PC-3 (cell line): ENCODE measurements around the gene DRD2. TPM values are rescaled to one million over a fixed set of nuclear protein-coding genes. Genes with fewer than 3 reads are reported as not detected.

Source experiments
- ATAC-seq: fragments of 200-7000 bp; cut with Tn5 transposase; 2 replicates; pipeline ENCODE4 v1.9.1; 2020; ENCODE audit warnings: mild to moderate bottlenecking, moderate library complexity
- BruUV-seq: library from RNA; stranded (reverse); fragments of 400-500 nt; replicated peaks from 2 replicates; lab custom pipeline; 2021; lab: Mats Ljungman, UMichigan
- CTCF ChIA-PET: fragments of 300-600 bp; sonication (Branson Sonifier 250); formaldehyde crosslinking; loops from one replicate; lab custom pipeline; 2022; ENCODE audit warnings: antibody characterized with exemption; lab: Charles Lee
- POLR2A ChIA-PET: fragments of 300-600 bp; sonication (Branson Sonifier 250); formaldehyde crosslinking; loops from one replicate; lab custom pipeline; 2022; ENCODE audit warnings: antibody characterized with exemption; ENCODE audit not compliant: unreplicated experiment; lab: Charles Lee
- DNase-seq: peaks from one replicate; pipeline ENCODE4 v3.0.0-alpha.2; 2015
- H2AFZ ChIP-seq: fragments of 300-600 bp; sonication (generic); 2 replicates; pipeline ENCODE4 v1.6.0; 2016; ENCODE audit warnings: antibody characterized with exemption, low read length
- H3F3A ChIP-seq: fragments of 300-600 bp; sonication (generic); one replicate; pipeline ENCODE4 v1.6.0; 2017; ENCODE audit warnings: antibody characterized with exemption, low read length, control low read depth, mild to moderate bottlenecking; ENCODE audit not compliant: unreplicated experiment
- H3K27ac ChIP-seq: fragments of 300-600 bp; sonication (generic); 2 replicates; pipeline ENCODE4 v1.5.1; 2016; ENCODE audit warnings: mild to moderate bottlenecking, low read length
- H3K27me3 ChIP-seq: fragments of 300-600 bp; sonication (generic); 2 replicates; pipeline ENCODE4 v1.6.1; 2016; ENCODE audit warnings: low read length, mixed read lengths
- H3K36me3 ChIP-seq: fragments of 300-600 bp; sonication (generic); 2 replicates; pipeline ENCODE4 v1.6.1; 2016; ENCODE audit warnings: low read depth, mixed run types, low read length, mixed read lengths
- H3K4me1 ChIP-seq: fragments of 300-600 bp; sonication (generic); 2 replicates; pipeline ENCODE4 v1.5.1; 2016; ENCODE audit warnings: low read length; ENCODE audit not compliant: insufficient read depth
- H3K4me2 ChIP-seq: fragments of 300-600 bp; sonication (generic); 2 replicates; pipeline ENCODE4 v1.6.0; 2016; ENCODE audit warnings: low read length
- H3K4me3 ChIP-seq: fragments of 300-600 bp; sonication (generic); 2 replicates; pipeline ENCODE4 v1.5.1; 2016; ENCODE audit warnings: mild to moderate bottlenecking, low read length, mixed read lengths
- H3K79me2 ChIP-seq: fragments of 300-600 bp; sonication (generic); 2 replicates; pipeline ENCODE4 v1.6.1; 2017; ENCODE audit warnings: low read length, mixed read lengths
- H3K9ac ChIP-seq: fragments of 300-600 bp; sonication (generic); 2 replicates; pipeline ENCODE4 v1.6.0; 2016; ENCODE audit warnings: mild to moderate bottlenecking, low read length
- H3K9me2 ChIP-seq: fragments of 300-600 bp; sonication (generic); replicated peaks from 2 replicates; pipeline ENCODE4 v1.6.1; 2016; ENCODE audit warnings: mixed run types, low read length, mixed read lengths
- H3K9me3 ChIP-seq: fragments of 300-600 bp; sonication (generic); 2 replicates; pipeline ENCODE4 v1.6.1; 2016; ENCODE audit warnings: low read length, mixed read lengths
- H4K20me1 ChIP-seq: fragments of 300-600 bp; sonication (generic); 2 replicates; pipeline ENCODE4 v1.6.1; 2016; ENCODE audit warnings: low read length, mixed read lengths
- EZH2 ChIP-seq: fragments of 300-600 bp; sonication (generic); IDR thresholded peaks from one replicate; pipeline ENCODE4 v1.6.1; 2017; ENCODE audit warnings: antibody characterized with exemption, mild to moderate bottlenecking, low read length; ENCODE audit not compliant: unreplicated experiment
- EZH2phosphoT487 ChIP-seq: fragments of 300-600 bp; sonication (generic); IDR thresholded peaks from 2 replicates; pipeline ENCODE4 v1.6.1; 2018; ENCODE audit warnings: mild to moderate bottlenecking, antibody characterized with exemption, low read length, borderline replicate concordance
- intact Hi-C: fragments of 100-400 bp; cut with micrococcal nuclease; formaldehyde crosslinking; loops from 2 replicates; pipeline ENCODE4 v1.9.0; 2023
- total RNA-seq: library from RNA; depleted of rRNA; stranded (reverse); fragments of >200 nt; gene quantifications from 2 replicates; pipeline ENCODE4 v1.2.3, GENCODE V29; 2014
- TF ChIP-seq, protein P1 (sequence below): fragments of 300-600 bp; sonication (generic); conservative IDR thresholded peaks from 2 replicates; pipeline ENCODE4 v1.5.1; 2017; ENCODE audit warnings: antibody characterized with exemption, low read depth, mild to moderate bottlenecking, low read length

The DRD2 gene
- total RNA-seq, 1 experiment from 2014 or later, result not detected

GRCh38 chr11:113519989-113520613 is 44.9 kb upstream of the DRD2 start:
- POLR2A ChIA-PET, result no interaction called here
- Histone ChIP-seq H3K4me1 (no peaks in the 10 kb centered on the region; the same call in 1 of the 2 replicates), H2AFZ (no peak overlapping the region), H3K36me3 (no peaks in the 10 kb centered on the region), H3K9ac (no peak overlapping the region), H3F3A (no peaks in the 10 kb centered on the region), H3K79me2 (no peaks in the 10 kb centered on the region), H3K27ac (no peak overlapping the region), H3K27me3 (no peaks in the 10 kb centered on the region), H3K4me3 (no peak overlapping the region), H3K9me3 (no peaks in the 10 kb centered on the region), H4K20me1 (no peaks in the 10 kb centered on the region), H3K9me2 (no peaks in the 10 kb centered on the region), H3K4me2 (no peak overlapping the region)
- DNase-seq, result peak; percentile 19
- BruUV-seq, result no TSS peak
- ATAC-seq, result no peak
- intact Hi-C loops, result no loop called here
- CTCF ChIA-PET, result no interaction called here
- TF ChIP-seq, protein P1, sequence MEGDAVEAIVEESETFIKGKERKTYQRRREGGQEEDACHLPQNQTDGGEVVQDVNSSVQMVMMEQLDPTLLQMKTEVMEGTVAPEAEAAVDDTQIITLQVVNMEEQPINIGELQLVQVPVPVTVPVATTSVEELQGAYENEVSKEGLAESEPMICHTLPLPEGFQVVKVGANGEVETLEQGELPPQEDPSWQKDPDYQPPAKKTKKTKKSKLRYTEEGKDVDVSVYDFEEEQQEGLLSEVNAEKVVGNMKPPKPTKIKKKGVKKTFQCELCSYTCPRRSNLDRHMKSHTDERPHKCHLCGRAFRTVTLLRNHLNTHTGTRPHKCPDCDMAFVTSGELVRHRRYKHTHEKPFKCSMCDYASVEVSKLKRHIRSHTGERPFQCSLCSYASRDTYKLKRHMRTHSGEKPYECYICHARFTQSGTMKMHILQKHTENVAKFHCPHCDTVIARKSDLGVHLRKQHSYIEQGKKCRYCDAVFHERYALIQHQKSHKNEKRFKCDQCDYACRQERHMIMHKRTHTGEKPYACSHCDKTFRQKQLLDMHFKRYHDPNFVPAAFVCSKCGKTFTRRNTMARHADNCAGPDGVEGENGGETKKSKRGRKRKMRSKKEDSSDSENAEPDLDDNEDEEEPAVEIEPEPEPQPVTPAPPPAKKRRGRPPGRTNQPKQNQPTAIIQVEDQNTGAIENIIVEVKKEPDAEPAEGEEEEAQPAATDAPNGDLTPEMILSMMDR, result no peak
- TF ChIP-seq EZH2phosphoT487 (no peak), EZH2 (no peak)

GRCh38 chr11:113518716-113519495 is 43.7 kb upstream of the DRD2 start:
- H2AFZ ChIP-seq, result no peak overlapping the region
- intact Hi-C loops, result no loop called here
- H3K79me2 ChIP-seq, result no peaks in the 10 kb centered on the region
- no peak overlapping the region for H3K4me3 ChIP-seq
- H3F3A ChIP-seq, result no peaks in the 10 kb centered on the region
- ATAC-seq, result no peak
- no peaks in the 10 kb centered on the region for H3K9me3 ChIP-seq
- no peak for DNase-seq
- H3K4me1 ChIP-seq, result no peaks in the 10 kb centered on the region; the same call in 1 of the 2 replicates
- H3K9ac ChIP-seq, result no peak overlapping the region
- H3K4me2 ChIP-seq, result no peak overlapping the region
- H3K9me2 ChIP-seq, result no peaks in the 10 kb centered on the region
- BruUV-seq, result no TSS peak
- H4K20me1 ChIP-seq, result no peaks in the 10 kb centered on the region
- H3K27me3 ChIP-seq, result no peaks in the 10 kb centered on the region
- CTCF ChIA-PET, result interaction anchor here (0.5 kb wide), 1 partner anchor 255 kb away, joined by 6 read pairs; the partner anchor contains the start of gene ZW10
- TF ChIP-seq, protein P1, result no peak
- TF ChIP-seq EZH2, result no peak
- no peak for TF ChIP-seq EZH2phosphoT487
- no peaks in the 10 kb centered on the region for H3K36me3 ChIP-seq
- POLR2A ChIA-PET, result no interaction called here
- no peak overlapping the region for H3K27ac ChIP-seq

- no peaks in the 10 kb centered on the region for H3K9me3 ChIP-seq
- no peaks in the 10 kb centered on the region for H3F3A ChIP-seq
- ATAC-seq (no peak), DNase-seq (no peak)
- no peaks in the 10 kb centered on the region for H3K27me3 ChIP-seq
- no peaks in the 10 kb centered on the region for H4K20me1 ChIP-seq
- no peak for TF ChIP-seq EZH2phosphoT487
- TF ChIP-seq, protein P1, result no peak
- no peak for TF ChIP-seq EZH2
- no peak overlapping the region for H2AFZ ChIP-seq
- H3K4me2 ChIP-seq, result no peak overlapping the region
- no peak overlapping the region for H3K4me3 ChIP-seq
- H3K79me2 ChIP-seq, result no peaks in the 10 kb centered on the region
- intact Hi-C loops, result no loop called here
- BruUV-seq, result no TSS peak
- H3K4me1 ChIP-seq, result no peaks in the 10 kb centered on the region; the same call in 1 of the 2 replicates
- H3K9me2 ChIP-seq, result no peaks in the 10 kb centered on the region
- no peak overlapping the region for H3K9ac ChIP-seq
- H3K36me3 ChIP-seq, result no peaks in the 10 kb centered on the region
- POLR2A ChIA-PET, result no interaction called here
- CTCF ChIA-PET, result no interaction called here
- no peak overlapping the region for H3K27ac ChIP-seq
Measured at GRCh38 chr11:113517361-113517760, 42.2 kb upstream of the DRD2 start.
